ENCODE measurements around the gene PAX9. TPM values are rescaled to one million over a fixed set of nuclear protein-coding genes. Genes with fewer than 3 reads are reported as not detected.

The PAX9 gene
- total and polyA plus RNA-seq, 10 donors: 0.02 to 0.43 (median 0.07) TPM; not detected in 3

DNA sequence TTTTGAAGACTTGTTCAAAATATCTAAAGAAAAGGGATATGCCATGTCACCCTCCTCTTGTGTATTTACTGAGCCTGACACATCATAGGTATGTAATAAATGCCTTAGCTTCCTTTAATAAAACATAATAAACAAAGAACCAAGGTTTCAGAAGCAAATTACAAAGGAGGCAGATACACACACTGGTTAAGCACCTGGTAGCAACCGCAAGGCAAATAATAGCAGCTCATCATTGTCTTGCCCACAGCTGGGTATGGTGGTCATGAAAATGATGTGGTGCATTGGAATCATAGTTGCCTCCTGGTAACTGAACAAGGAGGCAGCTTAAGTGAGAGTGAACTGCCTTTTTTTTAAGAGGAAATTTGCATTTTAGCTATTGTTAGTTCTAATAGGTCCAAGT lies 39.0 kb downstream of the PAX9 start:
- intact Hi-C loops (cut with DNase I; ENCODE audit: low total_unique reads): no loop called here
- H3K36me3 ChIP-seq: no peaks in the 10 kb centered on the region
- no peak overlapping the region for H3K27ac ChIP-seq
- DNase-seq: no peak
- TF ChIP-seq POLR2AphosphoS5 (IDR thresholded peaks at IDR 0.05) (no peak), POLR2A (IDR thresholded peaks at IDR 0.05) (no peak)
- TF ChIP-seq, protein P1, sequence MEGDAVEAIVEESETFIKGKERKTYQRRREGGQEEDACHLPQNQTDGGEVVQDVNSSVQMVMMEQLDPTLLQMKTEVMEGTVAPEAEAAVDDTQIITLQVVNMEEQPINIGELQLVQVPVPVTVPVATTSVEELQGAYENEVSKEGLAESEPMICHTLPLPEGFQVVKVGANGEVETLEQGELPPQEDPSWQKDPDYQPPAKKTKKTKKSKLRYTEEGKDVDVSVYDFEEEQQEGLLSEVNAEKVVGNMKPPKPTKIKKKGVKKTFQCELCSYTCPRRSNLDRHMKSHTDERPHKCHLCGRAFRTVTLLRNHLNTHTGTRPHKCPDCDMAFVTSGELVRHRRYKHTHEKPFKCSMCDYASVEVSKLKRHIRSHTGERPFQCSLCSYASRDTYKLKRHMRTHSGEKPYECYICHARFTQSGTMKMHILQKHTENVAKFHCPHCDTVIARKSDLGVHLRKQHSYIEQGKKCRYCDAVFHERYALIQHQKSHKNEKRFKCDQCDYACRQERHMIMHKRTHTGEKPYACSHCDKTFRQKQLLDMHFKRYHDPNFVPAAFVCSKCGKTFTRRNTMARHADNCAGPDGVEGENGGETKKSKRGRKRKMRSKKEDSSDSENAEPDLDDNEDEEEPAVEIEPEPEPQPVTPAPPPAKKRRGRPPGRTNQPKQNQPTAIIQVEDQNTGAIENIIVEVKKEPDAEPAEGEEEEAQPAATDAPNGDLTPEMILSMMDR (IDR thresholded peaks at IDR 0.05 in 8 of 11, conservative IDR thresholded peaks at IDR 0.05 in 3 of 11): no peak
- no peaks in the 10 kb centered on the region for H3K4me1 ChIP-seq
- 91 to 100% (median 95%) methylated on average over 1 of the region's 1 CpG for WGBS, 5 donors
- peaks cover 0 to 13% (median 0%) of the 10 kb centered on the region in 7 donors for H3K27me3 ChIP-seq (replicated peaks in 1 of 7)
- H3K9me3 ChIP-seq: peaks cover 0 to 6% (median 0%) of the 10 kb centered on the region in 8 donors
- no peak overlapping the region for H3K4me3 ChIP-seq

DNA sequence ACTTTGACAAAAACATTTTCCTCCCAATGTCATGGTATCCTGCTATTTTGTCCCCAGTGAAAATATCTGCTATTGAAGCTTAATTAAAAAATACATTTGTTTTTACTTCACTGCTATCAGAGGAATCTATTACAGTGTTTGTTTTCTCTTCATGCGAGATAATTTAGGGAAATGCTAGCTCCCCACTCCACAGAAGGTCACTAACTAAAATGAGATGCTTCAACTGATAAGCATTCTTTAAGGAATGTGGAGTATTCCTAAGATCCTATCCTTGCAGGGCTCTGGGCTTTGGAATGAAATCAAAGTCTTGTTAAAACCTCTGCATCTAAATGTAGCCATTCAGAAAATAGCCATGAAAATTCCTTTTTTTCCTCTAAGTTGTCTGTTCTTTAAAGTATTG lies 39.5 kb downstream of the PAX9 start:
- Histone ChIP-seq H3K27ac (no peak overlapping the region), H3K27me3 (replicated peaks in 1 of 7) (peaks cover 0 to 13% (median 0%) of the 10 kb centered on the region in 7 donors), H3K9me3 (peaks cover 0 to 5% (median 0%) of the 10 kb centered on the region in 8 donors), H3K4me1 (no peaks in the 10 kb centered on the region), H3K36me3 (no peaks in the 10 kb centered on the region), H3K4me3 (no peak overlapping the region)
- DNase-seq: no peak
- intact Hi-C loops (cut with DNase I; ENCODE audit: low total_unique reads): no loop called here
- TF ChIP-seq, protein P1 (IDR thresholded peaks at IDR 0.05 in 8 of 11, conservative IDR thresholded peaks at IDR 0.05 in 3 of 11): no peak
- TF ChIP-seq POLR2A (IDR thresholded peaks at IDR 0.05): no peak
- 40 to 53% (median 47%) methylated on average over 1 of the region's 1 CpG for WGBS, 5 donors

DNA sequence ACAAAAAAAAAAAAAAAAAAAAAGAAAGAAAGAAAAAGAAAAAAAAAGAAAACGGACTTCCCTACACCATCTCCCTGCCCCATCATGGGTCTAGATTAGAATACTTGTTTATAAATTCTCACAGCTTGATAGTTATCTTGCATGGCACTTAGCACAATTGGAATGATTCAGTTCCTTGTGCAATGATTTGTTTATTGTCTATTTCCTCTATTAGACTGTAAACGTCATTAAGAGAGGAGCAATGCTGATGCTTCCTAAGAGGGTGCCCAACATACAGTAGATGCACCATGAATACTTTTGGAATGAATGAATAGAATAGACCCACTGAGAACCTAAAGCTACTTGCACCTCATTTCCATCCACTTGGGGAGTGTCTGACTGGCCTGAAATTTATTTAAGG lies 40.8 kb downstream of the PAX9 start:
- intact Hi-C loops (cut with DNase I; ENCODE audit: low total_unique reads): no loop called here
- TF ChIP-seq, protein P1 (IDR thresholded peaks at IDR 0.05 in 8 of 11, conservative IDR thresholded peaks at IDR 0.05 in 3 of 11): no peak
- no peak for TF ChIP-seq POLR2AphosphoS5 (IDR thresholded peaks at IDR 0.05)
- TF ChIP-seq POLR2A (IDR thresholded peaks at IDR 0.05): no peak

DNA sequence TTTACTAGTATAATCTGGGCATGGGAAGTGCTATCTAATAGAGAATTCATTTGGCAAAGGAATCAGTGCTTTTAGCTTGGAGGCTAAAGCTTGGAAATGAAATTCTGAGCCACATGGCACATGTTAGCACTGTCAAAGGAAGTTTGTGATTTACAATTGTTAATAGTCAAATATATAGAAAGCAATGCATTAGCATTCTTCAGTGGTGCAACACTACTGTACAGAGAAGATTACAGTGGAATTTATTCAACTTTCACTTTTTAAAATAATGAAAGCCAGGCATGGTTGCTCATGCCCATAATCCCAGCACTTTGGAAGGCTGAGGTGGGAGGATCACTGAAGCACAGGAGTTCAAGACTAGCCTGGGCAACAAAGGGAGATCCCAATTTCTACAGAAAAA lies 45.9 kb downstream of the PAX9 start:
- no peaks in the 10 kb centered on the region for H3K4me1 ChIP-seq
- H3K4me3 ChIP-seq: no peak overlapping the region
- no peaks in the 10 kb centered on the region for H3K9me3 ChIP-seq
- no peaks in the 10 kb centered on the region for H3K27me3 ChIP-seq (replicated peaks in 1 of 7)
- H3K27ac ChIP-seq: no peak overlapping the region
- intact Hi-C loops (cut with DNase I; ENCODE audit: low total_unique reads): no loop called here
- no peak for DNase-seq
- H3K36me3 ChIP-seq: no peaks in the 10 kb centered on the region
- TF ChIP-seq, protein P1 (IDR thresholded peaks at IDR 0.05 in 8 of 11, conservative IDR thresholded peaks at IDR 0.05 in 3 of 11): no peak
- TF ChIP-seq POLR2AphosphoS5 (IDR thresholded peaks at IDR 0.05): no peak
- TF ChIP-seq POLR2A (IDR thresholded peaks at IDR 0.05): no peak

More for the DNA sequence above, 40.8 kb downstream of the PAX9 start:
- WGBS, 5 donors: 45 to 67% (median 62%) methylated on average over 2 of the region's 2 CpGs
- DNase-seq: no peak
- H3K4me1 ChIP-seq: no peaks in the 10 kb centered on the region
- no peaks in the 10 kb centered on the region for H3K36me3 ChIP-seq
- H3K27me3 ChIP-seq (replicated peaks in 1 of 7): peaks cover 0 to 13% (median 0%) of the 10 kb centered on the region in 7 donors
- H3K9me3 ChIP-seq: peaks cover 0 to 5% (median 0%) of the 10 kb centered on the region in 8 donors
- no peak overlapping the region for H3K4me3 ChIP-seq
- no peak overlapping the region for H3K27ac ChIP-seq

Data from spleen (tissue), 11 donors.